Amniotic epithelial cell (primary cell): Measurements from ENCODE around the gene FANCG.

ENCODE experiments used
- DNase-seq: peaks from one replicate; pipeline ENCODE4 v3.0.0-alpha.2; 2010; ENCODE audit warnings: low read depth

Gene FANCG

GRCh38 chr9:35060548-35061207 lies 19.1 kb downstream of the FANCG start:
- no peak for DNase-seq

DNA sequence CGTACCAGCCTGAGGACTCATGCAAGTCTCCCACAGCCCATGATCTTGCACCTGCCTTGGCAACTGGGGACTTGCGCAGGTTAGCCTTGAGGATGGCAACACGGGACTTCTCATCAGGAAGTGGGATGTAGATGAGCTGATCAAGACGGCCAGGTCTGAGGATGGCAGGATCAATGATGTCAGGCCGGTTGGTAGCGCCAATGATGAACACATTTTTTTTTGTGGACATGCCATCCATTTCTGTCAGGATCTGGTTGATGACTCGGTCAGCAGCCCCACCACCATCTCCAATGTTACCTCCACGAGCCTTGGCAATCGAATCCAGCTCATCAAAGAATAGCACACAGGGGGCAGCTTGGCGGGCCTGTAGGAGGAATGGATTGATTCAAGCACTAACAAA lies 20.3 kb downstream of the FANCG start:
- no peak for DNase-seq

DNA sequence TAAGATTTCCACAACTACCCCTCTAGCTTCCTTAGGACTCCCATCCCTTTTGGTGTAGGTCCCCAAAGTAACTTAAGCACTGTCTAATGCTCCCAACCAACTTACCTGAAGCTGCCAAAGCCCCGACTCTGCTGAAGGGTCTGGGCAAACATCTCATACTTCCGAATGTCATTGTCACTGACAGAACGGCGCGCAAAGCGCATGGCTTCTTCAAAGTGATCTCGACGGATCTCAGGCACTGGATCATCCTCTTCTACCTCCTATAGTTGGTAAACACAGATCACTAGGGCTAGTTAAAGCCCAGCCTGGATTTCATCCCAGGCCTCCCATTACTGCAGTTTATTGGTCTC lies 22.5 kb downstream of the FANCG start:
- DNase-seq = no peak

DNA sequence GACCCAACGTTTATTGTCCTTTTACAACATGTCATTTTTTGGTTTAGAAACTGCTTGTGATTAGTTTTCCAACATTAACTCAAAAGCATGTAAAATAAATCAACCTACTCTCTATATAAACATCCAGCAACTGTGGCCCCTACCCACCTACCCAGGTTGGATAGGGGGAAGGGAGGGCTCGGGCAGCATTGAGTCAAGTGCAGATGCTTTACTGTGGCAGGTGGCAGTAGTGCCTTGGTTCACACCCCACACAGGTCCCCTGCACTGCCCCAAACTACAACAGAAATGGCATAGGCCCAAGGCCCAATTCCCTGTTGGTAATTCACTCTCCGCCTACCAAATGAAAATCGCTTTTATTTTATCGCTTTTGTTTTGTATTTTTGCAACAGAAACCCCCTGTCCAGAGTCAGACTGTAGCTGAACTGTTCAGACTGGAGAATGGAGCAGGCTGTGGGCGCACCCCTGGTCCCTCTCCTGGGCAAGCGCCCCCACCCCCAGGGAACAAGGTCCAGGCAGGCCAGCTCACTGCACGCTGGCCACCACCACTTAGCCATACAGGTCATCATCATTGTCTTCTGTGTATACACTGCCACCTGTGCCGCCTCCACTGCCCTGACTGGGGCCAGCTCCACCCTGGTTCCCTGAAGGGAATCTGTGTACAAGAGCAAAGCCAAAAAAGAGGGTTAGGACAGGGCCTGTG lies 23.0 kb downstream of the FANCG start:
- no peak for DNase-seq

DNA sequence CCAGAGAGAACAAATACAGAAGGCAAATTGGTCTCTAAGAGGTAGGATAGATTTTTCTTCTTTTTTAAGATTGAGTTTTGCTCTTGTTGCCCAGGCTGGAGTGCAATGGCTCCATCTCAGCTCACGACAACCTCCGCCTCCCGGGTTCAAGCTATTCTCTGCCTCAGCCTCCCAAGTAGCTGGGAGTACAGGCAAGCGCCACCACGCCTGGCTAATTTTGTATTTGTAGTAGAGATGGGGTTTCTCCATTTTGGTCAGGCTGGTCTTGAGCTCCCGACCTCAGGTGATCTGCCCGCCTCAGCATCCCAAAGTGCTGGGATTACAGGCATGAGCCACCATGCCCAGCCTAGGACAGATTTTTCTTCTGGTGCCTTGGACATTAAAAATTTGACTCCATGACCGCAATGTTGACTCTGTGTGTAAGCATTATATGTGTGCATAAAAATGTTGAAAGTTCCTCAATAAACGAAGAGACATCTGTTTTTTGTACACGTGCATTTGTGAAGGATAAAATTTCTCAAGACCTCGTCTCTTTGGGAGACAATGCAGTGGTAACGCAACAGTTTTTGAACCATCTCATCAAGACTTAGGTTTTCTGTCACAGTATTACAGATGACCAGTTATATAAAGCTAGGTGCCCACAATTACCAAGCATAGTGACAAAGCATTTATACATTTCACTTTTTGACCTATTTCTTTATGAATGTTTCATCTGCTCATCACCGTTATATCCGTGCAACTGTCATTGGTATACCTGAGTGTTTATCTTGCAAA lies 24.7 kb downstream of the FANCG start:
- DNase-seq = no peak

GRCh38 chr9:35054185-35054835 lies 25.4 kb downstream of the FANCG start:
- no peak for DNase-seq

DNA sequence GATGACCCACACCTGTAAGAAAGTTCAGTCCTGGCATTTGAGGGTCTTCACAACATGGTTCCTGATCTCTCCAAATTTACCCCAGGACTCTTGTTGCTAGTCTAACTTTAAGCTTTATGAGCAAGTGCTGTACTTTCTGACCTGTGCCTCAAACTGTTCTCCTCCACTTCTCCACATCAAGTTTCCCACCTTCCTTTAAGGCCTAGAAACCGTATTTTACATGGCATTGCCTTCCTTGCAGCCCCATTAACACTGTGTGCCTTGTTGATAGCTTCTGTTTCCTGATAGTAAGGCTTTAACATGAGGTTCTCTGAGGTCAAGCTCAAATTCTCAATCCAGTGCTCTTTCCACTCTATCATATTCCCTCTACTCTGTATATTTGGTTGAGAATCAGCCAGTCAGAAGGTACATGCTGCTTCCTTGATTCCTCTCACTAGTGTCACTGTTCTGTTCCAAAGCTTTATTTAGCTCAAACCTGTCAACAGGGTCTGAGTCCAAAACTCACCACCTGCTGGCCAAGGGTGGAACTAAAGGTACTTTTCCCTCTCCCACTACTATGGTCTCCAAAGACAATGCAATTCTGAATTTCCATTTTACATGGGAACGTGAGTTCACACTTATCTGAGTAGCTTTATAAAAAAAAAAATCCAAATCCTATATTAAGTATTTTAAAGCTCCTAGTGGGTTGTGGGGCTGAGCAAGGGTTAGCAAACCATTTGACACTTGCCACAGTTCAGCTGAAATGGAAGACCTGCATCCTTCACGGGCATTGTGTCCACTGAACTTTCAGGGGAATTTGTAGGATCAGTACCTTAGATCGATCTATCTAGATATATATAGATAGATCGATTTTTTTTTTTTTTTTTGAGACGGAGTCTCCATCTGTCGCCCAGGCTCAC lies 28.4 kb downstream of the FANCG start:
- peak; percentile 63 for DNase-seq

GRCh38 chr9:35048511-35048910 lies 31.2 kb downstream of the FANCG start:
- DNase-seq = no peak

DNA sequence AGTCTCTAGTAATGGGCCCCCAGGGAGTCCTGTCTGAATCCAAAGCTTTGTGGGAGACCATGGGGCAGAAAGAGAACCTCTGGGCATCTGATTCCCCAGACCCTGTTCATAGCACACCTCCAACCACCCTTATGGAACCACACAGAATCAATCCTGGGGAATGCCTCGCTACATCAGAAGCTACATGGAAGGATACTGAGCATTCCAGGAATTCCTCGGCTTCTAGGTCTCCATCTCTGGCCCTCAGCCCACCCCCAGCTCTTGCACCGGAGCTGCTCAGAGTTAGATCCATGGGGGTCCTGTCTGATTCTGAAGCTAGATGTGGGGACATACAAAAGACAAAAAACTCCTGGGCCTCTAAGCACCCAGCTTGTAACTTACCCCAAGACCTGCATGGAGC lies 35.7 kb downstream of the FANCG start:
- DNase-seq = no peak

DNA sequence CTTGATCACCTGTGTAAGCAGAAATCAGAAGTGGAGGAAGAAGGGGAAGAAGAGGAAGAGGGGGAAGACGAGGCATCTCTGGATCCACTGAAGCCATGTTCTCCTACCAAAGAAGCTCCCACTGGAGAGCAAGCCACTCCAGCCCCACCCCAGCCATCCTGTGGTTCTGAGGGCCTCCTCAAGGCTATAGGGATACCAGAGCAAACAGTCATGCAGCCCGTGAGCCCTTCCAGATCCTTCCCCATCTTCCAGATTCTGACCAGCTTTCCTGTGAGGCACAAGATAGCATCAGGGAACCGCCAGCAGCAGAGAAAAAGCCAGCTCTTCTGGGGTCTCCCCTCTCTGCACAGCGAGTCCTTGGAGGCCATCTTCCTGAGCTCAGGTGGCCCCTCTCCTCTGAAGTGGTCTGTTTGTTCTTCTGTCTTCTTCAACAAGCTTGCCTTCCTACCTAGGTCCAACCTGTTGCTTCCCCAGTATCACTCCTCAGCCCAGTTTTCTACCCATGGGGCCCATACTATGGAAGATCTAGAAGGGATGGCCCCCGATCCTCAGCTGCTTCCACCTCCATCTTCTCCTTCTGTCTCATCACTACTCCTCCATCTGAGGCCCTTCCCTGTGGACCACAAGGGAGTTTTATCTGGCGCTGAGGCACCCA lies 36.7 kb downstream of the FANCG start:
- DNase-seq = peak; percentile 21

DNA sequence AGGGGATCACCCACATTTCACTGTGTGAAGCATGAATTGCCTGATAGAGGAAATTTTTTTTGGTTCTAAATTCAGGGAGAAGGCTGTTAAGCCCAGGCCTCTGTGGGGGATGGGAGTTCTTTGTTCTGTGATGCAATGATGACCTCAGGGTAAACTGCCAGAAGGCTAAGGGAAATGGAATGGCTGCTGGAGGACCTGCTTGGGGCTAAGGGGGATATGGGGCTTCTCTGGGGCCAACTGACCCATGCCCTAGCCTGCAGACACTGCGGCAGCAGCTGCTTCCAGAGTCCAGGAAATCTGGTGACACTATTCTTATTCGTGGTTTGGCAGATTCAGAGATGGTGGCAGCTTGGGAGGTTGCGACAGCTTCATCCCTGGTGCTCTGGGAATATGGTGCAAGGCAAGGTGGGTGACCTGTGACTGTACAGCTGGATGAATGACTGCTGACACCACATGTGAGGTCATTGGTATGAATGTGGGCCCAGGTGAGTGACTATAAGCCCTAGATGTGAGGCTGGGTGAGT lies 37.6 kb downstream of the FANCG start:
- DNase-seq = peak; percentile 67

GRCh38 chr9:35035851-35036701 lies 43.7 kb downstream of the FANCG start:
- DNase-seq = peak; percentile 82

DNA sequence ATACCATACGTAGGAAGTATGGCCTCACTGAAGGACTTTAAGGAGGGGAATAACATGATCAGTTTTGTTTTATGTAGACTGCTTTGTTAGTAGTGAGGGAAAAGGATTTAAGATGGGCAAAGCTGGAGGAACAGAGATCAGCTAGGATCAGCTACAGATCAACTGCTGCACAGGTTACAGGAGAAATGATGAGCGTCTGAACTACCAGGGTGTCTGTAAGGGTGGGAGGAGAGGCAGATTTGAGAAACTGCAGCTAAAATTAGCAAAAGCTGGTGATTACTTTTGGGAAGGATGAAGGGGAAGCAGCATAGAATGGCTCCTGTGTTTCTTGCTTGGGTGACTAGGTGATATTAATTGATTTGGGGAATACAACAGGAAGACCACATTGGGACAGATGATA lies 46.6 kb downstream of the FANCG start:
- no peak for DNase-seq

DNA sequence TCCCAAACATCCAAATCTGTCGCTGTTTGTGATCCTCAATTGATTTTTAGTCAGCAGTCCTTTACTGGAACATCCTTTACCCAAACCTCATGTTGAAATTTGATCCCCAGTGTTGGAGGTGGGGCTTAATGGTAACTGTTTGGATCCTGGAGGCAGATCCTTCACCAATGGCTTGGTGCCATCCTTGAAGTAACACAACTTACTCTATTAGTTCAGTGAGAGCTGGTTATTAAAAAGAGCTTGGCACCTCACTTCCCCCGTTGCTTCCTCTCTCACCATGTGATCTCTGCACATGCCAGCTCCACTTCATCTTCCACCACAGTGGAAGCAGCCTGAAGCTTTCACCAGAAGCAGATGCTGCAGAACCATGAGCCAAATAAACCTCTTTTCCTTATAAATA lies 49.9 kb downstream of the FANCG start:
- no peak for DNase-seq

DNA sequence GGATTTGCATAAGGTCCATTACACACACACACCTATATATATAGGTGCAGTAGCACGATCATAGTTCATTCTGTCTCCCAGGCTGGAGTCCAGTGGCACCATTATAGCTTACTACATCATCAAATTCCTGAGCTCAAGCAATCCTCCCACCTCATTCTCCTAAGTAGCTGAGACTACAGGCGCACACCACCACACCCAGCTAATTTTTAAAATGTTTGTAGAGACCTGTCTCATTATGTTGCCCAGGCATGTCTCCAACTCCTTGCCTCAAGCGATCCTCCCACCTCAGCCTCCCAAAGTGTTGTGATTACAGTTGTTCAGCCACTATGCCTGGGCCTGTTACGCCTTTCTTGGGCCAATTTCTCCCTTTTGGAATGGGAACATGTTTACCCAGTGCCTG lies 50.5 kb downstream of the FANCG start:
- DNase-seq = no peak

GRCh38 chr9:35028341-35028740 lies 51.4 kb downstream of the FANCG start:
- DNase-seq = peak; percentile 42

DNA sequence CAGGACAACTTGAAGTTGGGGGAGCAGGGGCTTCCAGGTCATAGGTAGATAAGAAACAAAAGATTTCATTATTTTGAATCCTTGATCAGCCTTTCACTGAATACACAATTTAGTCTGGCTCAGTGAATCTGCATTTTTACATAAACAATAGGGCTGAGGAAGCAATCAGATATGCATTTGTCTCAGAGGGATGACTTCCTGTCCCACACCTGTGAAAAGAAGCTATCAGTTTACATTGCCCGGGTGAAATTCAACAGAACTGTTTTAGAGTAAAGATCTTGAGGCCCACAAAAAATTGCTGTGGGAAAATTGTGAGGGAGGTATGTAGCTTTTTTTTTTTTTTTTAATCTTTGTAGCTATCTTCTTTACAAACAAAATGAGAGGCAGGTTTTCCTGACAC lies 51.9 kb downstream of the FANCG start:
- peak; percentile 16 for DNase-seq

- peak; percentile 45 for DNase-seq
Measured at GRCh38 chr9:35027374-35027773, 52.4 kb downstream of the FANCG start.

DNA sequence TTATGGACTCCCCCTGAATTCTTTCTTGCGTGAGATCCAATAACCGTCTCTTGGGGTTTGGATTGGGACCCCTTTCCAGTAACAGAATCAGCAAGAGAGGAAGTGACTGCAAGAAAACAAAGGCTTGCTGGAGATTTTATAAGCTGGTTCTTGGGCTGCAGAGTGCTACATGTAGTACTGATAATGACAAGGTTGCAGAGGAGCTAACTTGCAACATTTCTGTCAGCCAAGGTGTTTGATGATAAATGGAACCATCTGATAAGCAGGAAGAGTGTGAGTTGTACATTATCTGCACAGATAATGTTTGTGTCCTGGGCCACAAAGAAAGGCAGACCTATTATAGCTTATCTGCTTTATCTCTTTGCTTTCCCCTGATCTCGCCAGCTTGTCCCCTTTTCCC lies 53.1 kb downstream of the FANCG start:
- DNase-seq = peak; percentile 37
